WTC11 (cell line): Measurements from ENCODE around the gene UBL7. TPM values are rescaled to one million over a fixed set of nuclear protein-coding genes. Genes with fewer than 3 reads are reported as not detected.

Source experiments
- ATAC-seq: fragments of 200-7000 bp; cut with Tn5 transposase; 2 replicates; pipeline ENCODE4 v1.10.0; 2021; ENCODE audit warnings: mild to moderate bottlenecking, moderate library complexity
- CTCF ChIA-PET: fragments of 300-600 bp; sonication (Branson Sonifier 250); formaldehyde crosslinking; loops from one replicate; lab custom pipeline; 2021; ENCODE audit warnings: antibody characterized with exemption; lab: Charles Lee
- POLR2A ChIA-PET: fragments of 350-600 bp; sonication (Branson Sonifier 250); formaldehyde crosslinking; loops from one replicate; lab custom pipeline; 2021; ENCODE audit warnings: antibody characterized with exemption; lab: Charles Lee
- DNase-seq: peaks from one replicate; pipeline ENCODE4 v3.0.0; 2021; ENCODE audit warnings: low spot score
- H3K27ac Mint-ChIP-seq: 2 replicates; pipeline ENCODE4 v1.8.0; 2021; ENCODE audit warnings: mixed read lengths
- H3K27me3 Mint-ChIP-seq: 2 replicates; pipeline ENCODE4 v1.8.0; 2021; ENCODE audit warnings: low read depth, mild to moderate bottlenecking, moderate library complexity, mixed read lengths
- H3K36me3 Mint-ChIP-seq: 2 replicates; pipeline ENCODE4 v1.8.0; 2021; ENCODE audit warnings: mixed read lengths
- H3K4me1 Mint-ChIP-seq: 2 replicates; pipeline ENCODE4 v1.8.0; 2022; ENCODE audit warnings: mixed read lengths
- H3K4me3 Mint-ChIP-seq: 2 replicates; pipeline ENCODE4 v1.8.0; 2021; ENCODE audit warnings: mild to moderate bottlenecking, moderate library complexity, mixed read lengths
- H3K9me3 Mint-ChIP-seq: 2 replicates; pipeline ENCODE4 v1.8.0; 2021; ENCODE audit warnings: mixed read lengths
- E2F1 ChIP-seq: sonication (generic); formaldehyde crosslinking; IDR thresholded peaks from 2 replicates; pipeline ENCODE4 v1.8.0; 2022; ENCODE audit warnings: mild to moderate bottlenecking, missing genetic modification reagents
- GRHL2 ChIP-seq: fragments of 250-450 bp; sonication (Bioruptor Pico); IDR thresholded peaks from 2 replicates; pipeline ENCODE4 v1.8.0; 2022; ENCODE audit warnings: mild to moderate bottlenecking, moderate library complexity; ENCODE audit not compliant: insufficient replicate concordance, severe bottlenecking
- IRF1 ChIP-seq: sonication (generic); formaldehyde crosslinking; IDR thresholded peaks from 2 replicates; pipeline ENCODE4 v1.8.0; 2023; ENCODE audit warnings: missing genetic modification reagents
- JUN ChIP-seq: sonication (generic); formaldehyde crosslinking; IDR thresholded peaks from 2 replicates; pipeline ENCODE4 v1.8.0; 2023; ENCODE audit warnings: mild to moderate bottlenecking, missing genetic modification reagents
- KAT7 ChIP-seq: sonication (generic); formaldehyde crosslinking; IDR thresholded peaks from 2 replicates; pipeline ENCODE4 v1.8.1; 2023; ENCODE audit warnings: missing genetic modification reagents, mild to moderate bottlenecking, borderline replicate concordance
- MYBL2 ChIP-seq: sonication (generic); formaldehyde crosslinking; IDR thresholded peaks from 2 replicates; pipeline ENCODE4 v1.8.1; 2023; ENCODE audit warnings: mild to moderate bottlenecking, moderate library complexity, missing genetic modification reagents
- NFE2L1 ChIP-seq: sonication (generic); formaldehyde crosslinking; IDR thresholded peaks from 2 replicates; pipeline ENCODE4 v1.8.1; 2023; ENCODE audit warnings: missing genetic modification reagents
- NR2C2 ChIP-seq: sonication (generic); formaldehyde crosslinking; IDR thresholded peaks from 2 replicates; pipeline ENCODE4 v1.8.0; 2022; ENCODE audit warnings: mild to moderate bottlenecking, missing genetic modification reagents
- PREB ChIP-seq: sonication (generic); formaldehyde crosslinking; IDR thresholded peaks from 2 replicates; pipeline ENCODE4 v1.8.1; 2022; ENCODE audit warnings: mild to moderate bottlenecking, missing genetic modification reagents, moderate library complexity, borderline replicate concordance
- PRRX2 ChIP-seq: fragments of 250-450 bp; sonication (Bioruptor Pico); IDR thresholded peaks from 2 replicates; pipeline ENCODE4 v1.8.0; 2021; ENCODE audit warnings: mild to moderate bottlenecking
- RELA ChIP-seq: sonication (generic); formaldehyde crosslinking; IDR thresholded peaks from 2 replicates; pipeline ENCODE4 v1.8.1; 2022; ENCODE audit warnings: missing genetic modification reagents, mild to moderate bottlenecking, borderline replicate concordance
- RORB ChIP-seq: fragments of 250-450 bp; sonication (Bioruptor Pico); IDR thresholded peaks from 2 replicates; pipeline ENCODE4 v1.9.0; 2021; ENCODE audit warnings: mild to moderate bottlenecking
- SP1 ChIP-seq: sonication (generic); formaldehyde crosslinking; conservative IDR thresholded peaks from 2 replicates; pipeline ENCODE4 v1.8.1; 2022; ENCODE audit warnings: missing genetic modification reagents
- TEAD1 ChIP-seq: sonication (generic); formaldehyde crosslinking; IDR thresholded peaks from 2 replicates; pipeline ENCODE4 v1.8.0; 2022; ENCODE audit warnings: mild to moderate bottlenecking, missing genetic modification reagents
- USF2 ChIP-seq: sonication (generic); formaldehyde crosslinking; IDR thresholded peaks from 2 replicates; pipeline ENCODE4 v1.8.1; 2023; ENCODE audit warnings: mild to moderate bottlenecking, missing genetic modification reagents, moderate library complexity
- ZNF232 ChIP-seq: sonication (generic); formaldehyde crosslinking; IDR thresholded peaks from 2 replicates; pipeline ENCODE4 v1.8.0; 2022; ENCODE audit warnings: mild to moderate bottlenecking, missing genetic modification reagents
- ZNF281 ChIP-seq: sonication (generic); formaldehyde crosslinking; IDR thresholded peaks from 2 replicates; pipeline ENCODE4 v1.8.0; 2023; ENCODE audit warnings: mild to moderate bottlenecking, missing genetic modification reagents
- ZNF423 ChIP-seq: fragments of 250-450 bp; sonication (Bioruptor Pico); IDR thresholded peaks from 2 replicates; pipeline ENCODE4 v2.1.2; 2022; ENCODE audit warnings: mild to moderate bottlenecking, moderate library complexity
- total RNA-seq: library from RNA; stranded (reverse); gene quantifications from 3 replicates; pipeline ENCODE4 v1.2.3, GENCODE V29; 2021

The UBL7 gene
- total RNA-seq, 1 experiment from 2014 or later: 70.1 TPM

GRCh38 chr15:74417670-74418069, 43.3 kb downstream of the UBL7 start:
- POLR2A ChIA-PET: no interaction called here
- Mint-ChIP-seq H3K27me3 (no peaks in the 10 kb centered on the region), H3K4me3 (no peak overlapping the region), H3K9me3 (no peaks in the 10 kb centered on the region), H3K4me1 (peaks cover 18% of the 10 kb centered on the region)
- no peak for ATAC-seq
- CTCF ChIA-PET: interaction anchor here (0.8 to 1.0 kb wide), 2 partner anchors 21 to 43 kb away, joined by 3 read pairs; partner anchors contain the start of gene UBL7
- no peak for TF ChIP-seq NFE2L1
- TF ChIP-seq, all 79 proteins: peak for 0
- peaks cover 6% of the 10 kb centered on the region for H3K36me3 Mint-ChIP-seq
- DNase-seq: no peak
- no peak overlapping the region for H3K27ac Mint-ChIP-seq

- CTCF ChIA-PET: interaction anchor here (1.0 kb wide), 1 partner anchor 22 kb away, joined by 3 read pairs; no protein-coding TSS in a partner anchor
- no peak overlapping the region for H3K27ac Mint-ChIP-seq
Observed at GRCh38 chr15:74417225-74417624, 43.7 kb downstream of the UBL7 start.

More at GRCh38 chr15:74417225-74417624, 43.7 kb downstream of the UBL7 start:
- ATAC-seq (no peak), DNase-seq (no peak)
- H3K4me3 Mint-ChIP-seq: no peak overlapping the region
- POLR2A ChIA-PET: no interaction called here
- peaks cover 6% of the 10 kb centered on the region for H3K36me3 Mint-ChIP-seq
- TF ChIP-seq PREB (CRISPR knock-in tag) (no peak), RORB (CRISPR knock-in tag) (no peak), ZNF281 (CRISPR knock-in tag) (no peak), KAT7 (CRISPR knock-in tag) (no peak), ZNF423 (CRISPR knock-in tag) (no peak), E2F1 (CRISPR knock-in tag) (no peak), JUN (CRISPR knock-in tag) (no peak), ZNF232 (CRISPR knock-in tag) (no peak), PRRX2 (no peak), RELA (CRISPR knock-in tag) (no peak), SP1 (CRISPR knock-in tag) (no peak), IRF1 (no peak), NR2C2 (no peak), GRHL2 (CRISPR knock-in tag) (no peak), MYBL2 (no peak), TEAD1 (no peak), USF2 (no peak)
- H3K4me1 Mint-ChIP-seq: peaks cover 14% of the 10 kb centered on the region
- H3K27me3 Mint-ChIP-seq: no peaks in the 10 kb centered on the region
- H3K9me3 Mint-ChIP-seq: no peaks in the 10 kb centered on the region
